ENCODE results near the gene P2RY13. TPM values are rescaled to one million over a fixed set of nuclear protein-coding genes. Genes with fewer than 3 reads are reported as not detected.

P2RY13 gene
- total RNA-seq (ENCODE audit: low replicate concordance) = not detected in 2 replicates
- long read RNA-seq = 0 reads

DNA sequence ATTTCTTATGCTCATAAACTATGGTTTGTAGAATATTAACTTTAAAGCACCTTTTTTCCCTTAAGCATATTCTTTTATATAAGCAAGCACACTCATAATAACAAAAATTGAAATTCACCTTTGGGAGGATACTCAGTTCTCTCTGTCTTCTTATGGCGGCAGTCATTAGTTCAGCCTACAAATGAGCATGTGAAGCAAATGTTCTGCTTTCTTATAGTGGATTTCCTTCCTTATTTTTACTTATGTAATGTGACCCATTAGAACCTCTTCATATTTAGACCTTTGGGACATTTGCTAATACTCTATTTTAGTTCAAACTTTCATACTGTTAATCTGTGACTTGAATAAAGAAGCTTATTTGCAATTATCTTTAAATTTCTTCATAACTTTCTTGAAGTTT, at the start of gene P2RY13:
Gene P2RY13 (minus strand): TSS at position 187 of the 400 bp plus-strand sequence. CDS start 21 bp downstream, at position 166.
- Mint-ChIP-seq H3K27me3 (no peaks in the 10 kb centered on the region), H3K9me3 (no peaks in the 10 kb centered on the region), H3K4me3 (no peak within 1 kb of the TSS), H3K27ac (no peak within 1 kb of the TSS), H3K4me1 (ENCODE audit: unreplicated experiment) (no peaks in the 10 kb centered on the region), H3K36me3 (no peaks in the 10 kb centered on the region)
- no peak for DNase-seq (ENCODE audit: extremely low spot score, unreplicated experiment)
- TF ChIP-seq, protein P1, sequence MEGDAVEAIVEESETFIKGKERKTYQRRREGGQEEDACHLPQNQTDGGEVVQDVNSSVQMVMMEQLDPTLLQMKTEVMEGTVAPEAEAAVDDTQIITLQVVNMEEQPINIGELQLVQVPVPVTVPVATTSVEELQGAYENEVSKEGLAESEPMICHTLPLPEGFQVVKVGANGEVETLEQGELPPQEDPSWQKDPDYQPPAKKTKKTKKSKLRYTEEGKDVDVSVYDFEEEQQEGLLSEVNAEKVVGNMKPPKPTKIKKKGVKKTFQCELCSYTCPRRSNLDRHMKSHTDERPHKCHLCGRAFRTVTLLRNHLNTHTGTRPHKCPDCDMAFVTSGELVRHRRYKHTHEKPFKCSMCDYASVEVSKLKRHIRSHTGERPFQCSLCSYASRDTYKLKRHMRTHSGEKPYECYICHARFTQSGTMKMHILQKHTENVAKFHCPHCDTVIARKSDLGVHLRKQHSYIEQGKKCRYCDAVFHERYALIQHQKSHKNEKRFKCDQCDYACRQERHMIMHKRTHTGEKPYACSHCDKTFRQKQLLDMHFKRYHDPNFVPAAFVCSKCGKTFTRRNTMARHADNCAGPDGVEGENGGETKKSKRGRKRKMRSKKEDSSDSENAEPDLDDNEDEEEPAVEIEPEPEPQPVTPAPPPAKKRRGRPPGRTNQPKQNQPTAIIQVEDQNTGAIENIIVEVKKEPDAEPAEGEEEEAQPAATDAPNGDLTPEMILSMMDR (conservative IDR thresholded peaks at IDR 0.05) = no peak

DNA sequence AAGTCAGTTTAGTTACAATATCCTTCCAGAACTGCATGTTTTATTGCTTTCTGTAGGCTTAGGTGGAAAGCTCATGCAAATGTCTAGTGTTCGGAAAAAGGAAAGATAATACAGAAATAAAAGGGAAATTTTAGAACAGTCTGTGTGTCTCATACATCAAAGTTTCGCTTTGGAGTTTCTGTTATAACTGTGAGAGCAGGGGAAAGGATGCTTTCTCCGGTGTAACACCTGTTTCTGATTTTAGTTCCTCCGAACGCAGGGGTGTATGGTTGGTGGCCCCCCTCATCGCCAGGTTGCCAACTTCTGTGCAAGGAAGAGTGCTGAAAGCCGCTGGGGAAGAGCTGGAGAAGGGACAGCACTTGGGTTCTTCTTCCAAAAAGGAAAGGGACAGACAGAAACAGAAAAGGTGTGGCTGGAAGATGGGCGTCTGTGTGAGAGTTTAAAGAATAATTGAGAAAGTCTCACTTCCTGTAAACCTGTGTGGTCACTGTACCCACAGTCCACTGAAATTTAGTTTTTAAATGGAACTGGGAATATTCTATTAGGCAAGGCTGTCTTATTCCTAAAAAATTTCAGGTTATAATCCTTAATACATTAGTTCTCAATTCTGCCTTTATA, 48.5 kb upstream of the P2RY13 start:
- H3K9me3 Mint-ChIP-seq = no peaks in the 10 kb centered on the region
- no peaks in the 10 kb centered on the region for H3K27me3 Mint-ChIP-seq
- no peaks in the 10 kb centered on the region for H3K4me1 Mint-ChIP-seq (ENCODE audit: unreplicated experiment)
- H3K27ac Mint-ChIP-seq = no peak overlapping the region
- TF ChIP-seq, protein P1 (conservative IDR thresholded peaks at IDR 0.05) = no peak
- H3K4me3 Mint-ChIP-seq = no peak overlapping the region
- H3K36me3 Mint-ChIP-seq = no peaks in the 10 kb centered on the region
- DNase-seq (ENCODE audit: extremely low spot score, unreplicated experiment) = no peak

DNA sequence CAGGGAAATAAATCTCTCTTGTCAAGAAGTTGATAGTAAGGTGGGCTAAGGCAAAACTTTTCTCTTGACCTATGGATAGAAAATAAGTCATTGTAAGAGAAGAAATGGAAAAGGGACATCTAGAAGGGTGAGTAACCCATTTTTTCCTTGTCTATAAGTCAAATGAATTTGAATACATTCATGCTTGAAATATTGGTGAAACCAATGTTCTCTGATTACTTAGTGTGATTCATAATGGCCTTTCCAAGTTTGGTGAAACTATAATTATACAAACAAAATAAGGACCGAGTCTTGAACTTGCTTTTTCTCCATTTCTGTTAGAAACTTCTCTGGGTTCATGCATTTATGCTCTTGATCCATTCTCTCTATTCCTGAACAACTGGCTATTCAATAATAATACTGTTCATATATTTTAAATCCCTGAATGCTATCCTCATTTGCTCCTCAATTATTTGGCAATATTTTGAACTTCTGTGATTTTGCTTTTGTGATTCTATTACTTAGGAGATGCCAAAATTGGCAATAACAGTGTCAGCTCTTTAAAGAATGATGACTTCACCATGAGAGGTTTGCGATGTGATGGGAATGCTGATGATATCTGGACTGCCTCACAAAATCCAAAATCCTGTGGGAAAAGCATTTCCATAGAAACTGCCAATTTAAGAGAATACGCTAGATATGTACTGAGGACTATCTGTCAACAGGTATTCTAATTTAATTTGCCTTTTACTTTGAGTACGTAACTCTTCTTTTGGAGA, 42.9 kb upstream of the P2RY13 start:
- DNase-seq (ENCODE audit: extremely low spot score, unreplicated experiment) = no peak
- TF ChIP-seq, protein P1 (conservative IDR thresholded peaks at IDR 0.05) = no peak
- H3K36me3 Mint-ChIP-seq = peaks cover 3% of the 10 kb centered on the region
- no peaks in the 10 kb centered on the region for H3K9me3 Mint-ChIP-seq
- H3K27ac Mint-ChIP-seq = no peak overlapping the region
- no peak overlapping the region for H3K4me3 Mint-ChIP-seq
- no peaks in the 10 kb centered on the region for H3K27me3 Mint-ChIP-seq
- no peaks in the 10 kb centered on the region for H3K4me1 Mint-ChIP-seq (ENCODE audit: unreplicated experiment)

DNA sequence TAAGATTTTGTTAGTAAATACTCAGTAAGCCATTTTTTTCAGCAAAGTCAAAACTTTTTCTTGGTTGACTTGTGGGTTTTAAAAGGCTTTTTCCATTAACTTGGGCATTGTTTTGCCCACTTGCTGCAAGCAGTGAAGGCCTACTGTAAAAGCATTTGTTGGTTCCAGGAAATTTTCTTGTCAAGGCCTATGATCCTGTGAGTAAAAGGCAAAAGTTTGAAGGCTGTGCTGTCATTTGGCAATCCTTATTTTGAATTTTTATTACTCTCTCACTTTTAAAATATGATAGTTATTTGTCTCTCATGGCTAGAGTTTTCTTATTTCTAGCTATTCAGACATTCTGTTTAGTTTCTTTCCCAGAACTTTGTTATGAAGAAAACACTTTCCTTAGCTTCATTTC, 42.2 kb upstream of the P2RY13 start:
- no peak overlapping the region for H3K27ac Mint-ChIP-seq
- TF ChIP-seq, protein P1 (conservative IDR thresholded peaks at IDR 0.05) = no peak
- no peak overlapping the region for H3K4me3 Mint-ChIP-seq
- H3K36me3 Mint-ChIP-seq = peaks cover 3% of the 10 kb centered on the region
- H3K27me3 Mint-ChIP-seq = no peaks in the 10 kb centered on the region
- H3K4me1 Mint-ChIP-seq (ENCODE audit: unreplicated experiment) = no peaks in the 10 kb centered on the region
- H3K9me3 Mint-ChIP-seq = no peaks in the 10 kb centered on the region
- DNase-seq (ENCODE audit: extremely low spot score, unreplicated experiment) = no peak

DNA sequence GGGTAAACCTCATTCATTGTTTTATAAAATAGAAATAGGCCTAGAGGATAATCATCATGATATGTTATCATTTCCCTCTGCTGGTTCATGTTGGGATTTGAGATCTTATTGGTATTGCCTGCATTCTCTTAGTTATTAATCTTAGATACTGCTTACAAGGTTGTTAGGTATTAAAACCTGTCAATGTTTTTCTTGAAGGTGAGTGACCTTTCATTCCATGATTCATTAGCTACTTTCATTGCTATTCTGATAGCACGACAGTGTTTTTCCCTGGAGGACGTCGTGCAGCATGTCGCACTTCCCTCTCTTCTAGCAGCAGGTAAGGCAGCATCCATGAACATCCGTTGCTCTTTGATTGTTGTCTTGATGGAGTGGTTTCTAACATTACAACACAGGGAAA, 38.1 kb upstream of the P2RY13 start:
- Mint-ChIP-seq H3K36me3 (peaks cover 3% of the 10 kb centered on the region), H3K4me3 (no peak overlapping the region), H3K4me1 (ENCODE audit: unreplicated experiment) (peaks cover 8% of the 10 kb centered on the region), H3K27ac (no peak overlapping the region), H3K27me3 (no peaks in the 10 kb centered on the region), H3K9me3 (no peaks in the 10 kb centered on the region)
- TF ChIP-seq, protein P1 (conservative IDR thresholded peaks at IDR 0.05) = no peak
- no peak for DNase-seq (ENCODE audit: extremely low spot score, unreplicated experiment)

All from type B pancreatic cell (in vitro differentiated cells).